ENCODE results near the gene SCUBE1.

SCUBE1 gene

GRCh38 chr22:43236411-43237166 is 106.6 kb downstream of the SCUBE1 start:
- no peak for DNase-seq (ENCODE audit: low spot score)

GRCh38 chr22:43235445-43236409 is 107.4 kb downstream of the SCUBE1 start:
- no peak for DNase-seq (ENCODE audit: low spot score)

GRCh38 chr22:43234264-43234988 is 108.7 kb downstream of the SCUBE1 start:
- DNase-seq (ENCODE audit: low spot score), result no peak

GRCh38 chr22:43233529-43233928 is 109.6 kb downstream of the SCUBE1 start:
- no peak for DNase-seq (ENCODE audit: low spot score)

GRCh38 chr22:43232445-43232844 is 110.7 kb downstream of the SCUBE1 start:
- no peak for DNase-seq (ENCODE audit: low spot score)

- no peak for DNase-seq (ENCODE audit: low spot score)
These were observed 111.5 kb downstream of the SCUBE1 start for GRCh38 chr22:43231724-43232034.

GRCh38 chr22:43230971-43231723 is 112.0 kb downstream of the SCUBE1 start:
- peak; percentile 75 for DNase-seq (ENCODE audit: low spot score)

- DNase-seq (ENCODE audit: low spot score), result no peak
These were observed 112.6 kb downstream of the SCUBE1 start for GRCh38 chr22:43230571-43230970.

GRCh38 chr22:43228863-43229262 is 114.3 kb downstream of the SCUBE1 start:
- no peak for DNase-seq (ENCODE audit: low spot score)

- peak; percentile 32 for DNase-seq (ENCODE audit: low spot score)
These were observed 114.8 kb downstream of the SCUBE1 start for GRCh38 chr22:43228330-43228729.

GRCh38 chr22:43227239-43227630 is 115.9 kb downstream of the SCUBE1 start:
- no peak for DNase-seq (ENCODE audit: low spot score)

- DNase-seq (ENCODE audit: low spot score), result no peak
These were observed 116.6 kb downstream of the SCUBE1 start for GRCh38 chr22:43226377-43227238.

- no peak for DNase-seq (ENCODE audit: low spot score)
These were observed 117.6 kb downstream of the SCUBE1 start for GRCh38 chr22:43225609-43226008.

- DNase-seq (ENCODE audit: low spot score), result no peak
These were observed 120.2 kb downstream of the SCUBE1 start for GRCh38 chr22:43222987-43223386.

GRCh38 chr22:43222262-43222661 is 120.9 kb downstream of the SCUBE1 start:
- no peak for DNase-seq (ENCODE audit: low spot score)

- DNase-seq (ENCODE audit: low spot score), result no peak
These were observed 122.4 kb downstream of the SCUBE1 start for GRCh38 chr22:43220625-43221380.

GRCh38 chr22:43218786-43219185 is 124.4 kb downstream of the SCUBE1 start:
- no peak for DNase-seq (ENCODE audit: low spot score)

- DNase-seq (ENCODE audit: low spot score), result no peak
These were observed 125.7 kb downstream of the SCUBE1 start for GRCh38 chr22:43217285-43218030.

GRCh38 chr22:43216738-43217137 is 126.4 kb downstream of the SCUBE1 start:
- peak; percentile 27 for DNase-seq (ENCODE audit: low spot score)

Data from NAMALWA (cell line).